Activated naive CD4-positive, alpha-beta T cell (primary cell): ENCODE measurements around the gene MARCHF3.

Experiments
- DNase-seq, 4 experiments: peaks; one replicate each; lab custom pipeline; 2025; lab: John Stamatoyannopoulos, UW

Gene MARCHF3

GRCh38 chr5:126982926-126983873 is 47.2 kb downstream of the MARCHF3 start:
- DNase-seq, result no peak

GRCh38 chr5:126982202-126982601 is 48.2 kb downstream of the MARCHF3 start:
- DNase-seq, result no peak

GRCh38 chr5:126981701-126982100 is 48.7 kb downstream of the MARCHF3 start:
- no peak for DNase-seq

GRCh38 chr5:126981222-126981621 is 49.1 kb downstream of the MARCHF3 start:
- DNase-seq, result no peak

- no peak for DNase-seq
These were observed 52.1 kb downstream of the MARCHF3 start for GRCh38 chr5:126978258-126978657.

GRCh38 chr5:126976520-126977172 is 53.7 kb downstream of the MARCHF3 start:
- no peak for DNase-seq

- DNase-seq, result no peak
These were observed 54.6 kb downstream of the MARCHF3 start for GRCh38 chr5:126975796-126976195.

- DNase-seq, result no peak
These were observed 57.2 kb downstream of the MARCHF3 start for GRCh38 chr5:126973193-126973592.

GRCh38 chr5:126972062-126972895 is 58.1 kb downstream of the MARCHF3 start:
- DNase-seq, result no peak

- DNase-seq, result no peak
These were observed 58.8 kb downstream of the MARCHF3 start for GRCh38 chr5:126971455-126972031.

- no peak for DNase-seq
These were observed 59.8 kb downstream of the MARCHF3 start for GRCh38 chr5:126970517-126971017.

GRCh38 chr5:126969548-126969947 is 60.8 kb downstream of the MARCHF3 start:
- DNase-seq, result no peak

- no peak for DNase-seq
These were observed 62.4 kb downstream of the MARCHF3 start for GRCh38 chr5:126967808-126968466.

GRCh38 chr5:126965487-126965886 is 64.9 kb downstream of the MARCHF3 start:
- DNase-seq, result no peak

- no peak for DNase-seq
These were observed 65.3 kb downstream of the MARCHF3 start for GRCh38 chr5:126965061-126965475.

- DNase-seq, result no peak
These were observed 66.5 kb downstream of the MARCHF3 start for GRCh38 chr5:126963822-126964375.

- DNase-seq, result no peak
These were observed 68.7 kb downstream of the MARCHF3 start for GRCh38 chr5:126961702-126962101.

- no peak for DNase-seq
These were observed 69.2 kb downstream of the MARCHF3 start for GRCh38 chr5:126961128-126961527.

GRCh38 chr5:126959188-126959587 is 71.2 kb downstream of the MARCHF3 start:
- DNase-seq, result no peak

- no peak for DNase-seq
These were observed 73.4 kb downstream of the MARCHF3 start for GRCh38 chr5:126956991-126957390.

GRCh38 chr5:126954981-126955380 is 75.4 kb downstream of the MARCHF3 start:
- no peak for DNase-seq
